HCT116 (cell line): ENCODE measurements around the gene EIF4E. TPM values are rescaled to one million over a fixed set of nuclear protein-coding genes. Genes with fewer than 3 reads are reported as not detected.
A peak's percentile ranks its signal among the peaks of the same experiment; 100 is the strongest.
"Not testable (repeated sequence)": the region's sequence is repeated elsewhere in the genome, so short reads cannot be mapped to it uniquely, and the experiment has no call there.

Source experiments
- ATAC-seq: fragments of 200-7000 bp; cut with Tn5 transposase; 2 replicates; pipeline ENCODE4 v1.9.1; 2020; ENCODE audit warnings: mild to moderate bottlenecking, moderate library complexity
- BruUV-seq: library from RNA; stranded (reverse); fragments of 400-500 nt; replicated peaks from 2 replicates; lab custom pipeline; 2021; lab: Mats Ljungman, UMichigan
- CTCF ChIA-PET: fragments of 300-600 bp; sonication (Branson Sonifier 250); formaldehyde crosslinking; loops from one replicate; lab custom pipeline; 2021; ENCODE audit warnings: antibody characterized with exemption; lab: Charles Lee
- POLR2A ChIA-PET: fragments of 300-600, 350-600 bp; sonication (Branson Sonifier 250); formaldehyde crosslinking; loops from one replicate; lab custom pipeline; 2021; ENCODE audit warnings: antibody characterized with exemption; lab: Charles Lee
- RAD21 ChIA-PET, 2 experiments: fragments of 300-600 bp; sonication (Branson Sonifier 250); formaldehyde crosslinking; loops; one replicate each; lab custom pipeline; 2023; ENCODE audit warnings: low total read pairs in 2 of 2; ENCODE audit not compliant: uncharacterized antibody in 2 of 2, unreplicated experiment in 2 of 2, low non-redundant PET in 1 of 2; lab: Charles Lee
- DNase-seq: peaks from one replicate; pipeline ENCODE4 v3.0.0-alpha.2; 2010; ENCODE audit warnings: low read depth, low spot score
- H2AFZ ChIP-seq: fragments of 200-600 bp; shearing (Covaris generic), sonication (generic); 2 replicates; pipeline ENCODE4 v1.6.1; 2017; ENCODE audit warnings: low read depth, mixed run types, mixed read lengths, antibody characterized with exemption, low read length; ENCODE audit not compliant: poor library complexity, severe bottlenecking
- H3K27ac ChIP-seq: 2 replicates; pipeline ENCODE4 v1.5.1; 2012; ENCODE audit warnings: low read depth, low read length
- H3K27me3 ChIP-seq: fragments of 200-600 bp; sonication (generic); 2 replicates; pipeline ENCODE4 v1.6.1; 2016; ENCODE audit warnings: mixed run types, low read length, mixed read lengths; ENCODE audit not compliant: insufficient read depth
- H3K36me3 ChIP-seq, 2 experiments: fragments of 200-500 bp in 1 of 2; fragments of 200-600 bp in 1 of 2; sonication (Bioruptor generic) in 1 of 2; sonication (generic) in 1 of 2; 2 replicates each; pipeline versions ENCODE4 v1.5.1 to v1.6.1; 2014 to 2016; ENCODE audit warnings: low read length in 2 of 2, inconsistent platforms in 1 of 2, mixed read lengths in 1 of 2, mixed run types in 1 of 2; ENCODE audit not compliant: insufficient read depth in 2 of 2, control insufficient read depth in 1 of 2
- H3K4me1 ChIP-seq, 2 experiments: fragments of 200-600 bp in 1 of 2; sonication (generic) in 1 of 2; 2 replicates each; pipeline versions ENCODE4 v1.5.1 to v1.6.1; 2012 to 2017; ENCODE audit warnings: low read length in 2 of 2, inconsistent platforms in 1 of 2, mild to moderate bottlenecking in 1 of 2, mixed read lengths in 1 of 2, mixed run types in 1 of 2, moderate library complexity in 1 of 2; ENCODE audit not compliant: insufficient read depth in 2 of 2, control insufficient read depth in 1 of 2
- H3K4me2 ChIP-seq: fragments of 200-600 bp; sonication (generic); 2 replicates; pipeline ENCODE4 v1.6.1; 2017; ENCODE audit warnings: mixed run types, low read length, mixed read lengths
- H3K4me3 ChIP-seq, 2 experiments: fragments of 200-600 bp in 1 of 2; sonication (generic) in 1 of 2; replicated peaks in 1 of 2; 2 replicates each; pipeline ENCODE4 v1.5.1; 2011 to 2016; ENCODE audit warnings: low read length in 2 of 2, control low read depth in 1 of 2, low read depth in 1 of 2, mild to moderate bottlenecking in 1 of 2, mixed read lengths in 1 of 2, mixed run types in 1 of 2
- H3K79me2 ChIP-seq: fragments of 200-600 bp; sonication (generic); 2 replicates; pipeline ENCODE4 v1.6.1; 2017; ENCODE audit warnings: mild to moderate bottlenecking, mixed run types, low read length, moderate library complexity, mixed read lengths; ENCODE audit not compliant: insufficient read depth
- H3K9ac ChIP-seq: fragments of 200-600 bp; sonication (generic); 2 replicates; pipeline ENCODE4 v1.6.1; 2016; ENCODE audit warnings: low read length, mixed read lengths
- H3K9me2 ChIP-seq: fragments of 200-600 bp; sonication (generic), shearing (Covaris generic); 2 replicates; pipeline ENCODE4 v1.6.1; 2017; ENCODE audit warnings: mixed run types, mild to moderate bottlenecking, moderate library complexity; ENCODE audit not compliant: insufficient read depth
- H3K9me3 ChIP-seq, 2 experiments: fragments of 200-500 bp in 1 of 2; fragments of 200-600 bp in 1 of 2; sonication (Bioruptor generic) in 1 of 2; sonication (generic) in 1 of 2; 2 replicates each; pipeline ENCODE4 v1.6.1; 2014 to 2017; ENCODE audit warnings: low read length in 2 of 2, mixed read lengths in 2 of 2, inconsistent platforms in 1 of 2, low read depth in 1 of 2, mild to moderate bottlenecking in 1 of 2, mixed run types in 1 of 2, moderate library complexity in 1 of 2; ENCODE audit not compliant: control insufficient read depth in 1 of 2, insufficient read depth in 1 of 2
- H4K20me1 ChIP-seq: fragments of 200-600 bp; sonication (generic), shearing (Covaris generic); 2 replicates; pipeline ENCODE4 v1.6.1; 2017; ENCODE audit warnings: mixed run types, mild to moderate bottlenecking, moderate library complexity; ENCODE audit not compliant: insufficient read depth
- CEBPB ChIP-seq: IDR thresholded peaks from 2 replicates; pipeline ENCODE4 v1.6.1; 2012; ENCODE audit warnings: low read depth
- EGR1 ChIP-seq: IDR thresholded peaks from 2 replicates; pipeline ENCODE4 v1.6.1; 2012; ENCODE audit warnings: low read depth
- ELF1 ChIP-seq: IDR thresholded peaks from 2 replicates; pipeline ENCODE4 v1.6.1; 2012; ENCODE audit warnings: low read depth, borderline replicate concordance
- EZH2phosphoT487 ChIP-seq: fragments of 200-600 bp; IDR thresholded peaks from 2 replicates; pipeline ENCODE4 v1.6.1; 2018; ENCODE audit warnings: antibody characterized with exemption, borderline replicate concordance
- FOSL1 ChIP-seq: IDR thresholded peaks from 2 replicates; pipeline ENCODE4 v1.6.1; 2012; ENCODE audit warnings: low read depth
- POLR2A ChIP-seq: IDR thresholded peaks from 2 replicates; pipeline ENCODE4 v1.7.0; 2011; ENCODE audit warnings: borderline replicate concordance; ENCODE audit not compliant: insufficient read depth, insufficient read length; ENCODE audit errors: extremely low read depth
- POLR2AphosphoS5 ChIP-seq: IDR thresholded peaks from 2 replicates; pipeline ENCODE4 v1.6.1; 2011; ENCODE audit warnings: mild to moderate bottlenecking, low read depth, low read length, moderate library complexity
- RAD21 ChIP-seq: IDR thresholded peaks from 2 replicates; pipeline ENCODE4 v1.6.1; 2012; ENCODE audit warnings: low read depth, mild to moderate bottlenecking
- SP1 ChIP-seq: IDR thresholded peaks from 2 replicates; pipeline ENCODE4 v1.6.1; 2012; ENCODE audit warnings: low read depth
- TCF7L2 ChIP-seq: IDR thresholded peaks from 2 replicates; pipeline ENCODE4 v1.7.0; 2011; ENCODE audit warnings: borderline replicate concordance, inconsistent platforms; ENCODE audit not compliant: insufficient read depth, insufficient read length; ENCODE audit errors: extremely low read depth
- ZFX ChIP-seq: fragments of 450-650 bp; IDR thresholded peaks from 2 replicates; pipeline ENCODE4 v1.6.1; 2017
- intact Hi-C: fragments of 100-400 bp; cut with micrococcal nuclease; formaldehyde crosslinking; loops from 2 replicates; pipeline ENCODE4 v1.10.0; 2022
- total RNA-seq: library from RNA; stranded (reverse); gene quantifications from one replicate; pipeline ENCODE4 v1.2.1, GENCODE V29; 2021; ENCODE audit not compliant: unreplicated experiment
- TF ChIP-seq, protein P1 (sequence below): IDR thresholded peaks from 2 replicates; pipeline ENCODE4 v1.6.1; 2011; ENCODE audit warnings: mild to moderate bottlenecking, low read length, moderate library complexity; ENCODE audit not compliant: insufficient replicate concordance; ENCODE audit errors: extremely low read depth
- TF ChIP-seq, protein P2 (sequence below): IDR thresholded peaks from 2 replicates; pipeline ENCODE4 v1.6.1; 2012; ENCODE audit warnings: low read depth
- TF ChIP-seq, protein P3 (sequence below): IDR thresholded peaks from 2 replicates; pipeline ENCODE4 v1.6.1; 2012

The EIF4E gene
- total RNA-seq, 1 experiment from 2014 or later = 148 TPM

DNA sequence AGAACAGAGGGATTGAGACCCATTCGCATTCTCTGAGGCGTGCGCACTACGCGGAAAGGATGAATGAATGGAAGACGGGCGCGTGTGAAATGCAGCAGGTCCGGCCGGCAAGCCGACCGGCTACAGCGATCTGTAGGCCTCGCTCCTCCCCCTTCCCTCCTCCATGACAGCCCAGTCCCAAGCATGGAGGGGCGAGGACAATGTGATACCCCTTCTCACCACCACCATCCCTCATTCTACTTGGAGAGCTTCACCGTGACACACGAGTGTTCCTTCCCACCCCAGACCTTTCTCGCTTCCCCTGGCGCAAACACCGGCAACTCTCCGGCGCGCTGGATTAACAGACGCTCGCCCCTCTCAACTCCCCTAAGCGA, 815 bp downstream of the EIF4E start (continued):
- peak; percentile 41; the same call in 1 of the 2 replicates for TF ChIP-seq POLR2AphosphoS5
- peak; percentile 59; the same call in 1 of the 2 replicates for TF ChIP-seq ZFX

DNA sequence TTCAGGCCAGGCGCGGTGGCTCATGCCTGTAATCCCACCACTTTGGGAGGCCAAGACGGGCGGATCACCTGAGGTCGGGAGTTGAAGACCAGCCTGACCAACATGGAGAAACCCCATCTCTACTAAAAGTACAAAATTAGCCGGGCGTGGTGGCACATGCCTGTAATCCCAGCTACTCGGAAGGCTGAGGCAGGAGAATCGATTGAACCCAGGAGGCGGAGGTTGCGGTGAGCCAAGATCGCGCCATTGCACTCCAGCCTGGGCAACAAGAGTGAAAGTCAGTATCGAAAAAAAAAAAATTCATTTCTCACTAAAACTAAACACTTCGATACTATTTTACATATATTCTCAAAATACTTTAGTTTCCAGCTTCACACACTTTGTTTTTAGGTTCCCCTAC, 2.7 kb downstream of the EIF4E start:
- POLR2A ChIA-PET, ATAC-seq, CTCF ChIA-PET, H3K27me3 ChIP-seq, H3K9me2 ChIP-seq, BruUV-seq, H3K9ac ChIP-seq, H3K4me3 ChIP-seq, RAD21 ChIA-PET, DNase-seq, H3K9me3 ChIP-seq, H3K27ac ChIP-seq, H2AFZ ChIP-seq: not testable (repeated sequence)
- Histone ChIP-seq H3K4me1 (peaks cover 14 to 25% of the 10 kb centered on the region in 2 experiments), H4K20me1 (peaks cover 25% of the 10 kb centered on the region; the same call in 1 of the 2 replicates), H3K79me2 (peaks cover 76% of the 10 kb centered on the region), H3K4me2 (peak overlapping the region; percentile 97; the same call in 1 of the 2 replicates), H3K36me3 (peaks cover 14 to 17% of the 10 kb centered on the region in 2 experiments)
- intact Hi-C loops = loop anchor here (5.0 to 10.0 kb wide), 2 partner anchors 269 to 461 kb away; partner anchors contain the start of gene TSPAN5

DNA sequence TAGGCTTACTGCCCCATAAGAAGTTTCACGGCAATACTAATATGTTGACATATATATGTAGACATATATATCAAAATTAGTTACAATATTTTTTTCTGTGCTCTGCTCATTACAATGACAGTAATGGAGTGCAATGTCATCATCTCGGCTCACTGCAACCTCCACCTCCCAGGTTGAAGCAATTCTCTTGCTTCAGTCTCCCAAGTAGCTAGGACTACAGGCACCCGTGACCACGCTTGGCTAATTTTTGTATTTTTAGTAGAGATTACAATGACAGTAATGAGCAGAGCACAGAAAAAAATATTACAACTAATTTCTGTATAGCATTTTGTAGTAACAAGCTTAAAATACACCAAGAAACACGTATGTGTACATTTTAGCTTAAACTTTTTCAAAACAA, 7.6 kb downstream of the EIF4E start:
- Histone ChIP-seq H3K27me3 (no peaks in the 10 kb centered on the region), H3K79me2 (peaks cover 100% of the 10 kb centered on the region), H3K36me3 (peaks cover 16 to 26% of the 10 kb centered on the region in 2 experiments), H3K9me2 (no peaks in the 10 kb centered on the region), H3K4me2 (no peak overlapping the region), H3K9ac (no peak overlapping the region), H2AFZ (no peak overlapping the region), H3K27ac (no peak overlapping the region)
- ATAC-seq = no peak
- intact Hi-C loops = loop anchor here (10.0 kb wide), 1 partner anchor 456 kb away; no protein-coding TSS in a partner anchor
- BruUV-seq = no TSS peak
- CTCF ChIA-PET = no interaction called here
- TF ChIP-seq RAD21 (no peak), EGR1 (no peak), ELF1 (no peak), EZH2phosphoT487 (no peak), POLR2AphosphoS5 (no peak), FOSL1 (no peak), CEBPB (no peak), TCF7L2 (no peak), SP1 (no peak), POLR2A (no peak)
- TF ChIP-seq, protein P1, sequence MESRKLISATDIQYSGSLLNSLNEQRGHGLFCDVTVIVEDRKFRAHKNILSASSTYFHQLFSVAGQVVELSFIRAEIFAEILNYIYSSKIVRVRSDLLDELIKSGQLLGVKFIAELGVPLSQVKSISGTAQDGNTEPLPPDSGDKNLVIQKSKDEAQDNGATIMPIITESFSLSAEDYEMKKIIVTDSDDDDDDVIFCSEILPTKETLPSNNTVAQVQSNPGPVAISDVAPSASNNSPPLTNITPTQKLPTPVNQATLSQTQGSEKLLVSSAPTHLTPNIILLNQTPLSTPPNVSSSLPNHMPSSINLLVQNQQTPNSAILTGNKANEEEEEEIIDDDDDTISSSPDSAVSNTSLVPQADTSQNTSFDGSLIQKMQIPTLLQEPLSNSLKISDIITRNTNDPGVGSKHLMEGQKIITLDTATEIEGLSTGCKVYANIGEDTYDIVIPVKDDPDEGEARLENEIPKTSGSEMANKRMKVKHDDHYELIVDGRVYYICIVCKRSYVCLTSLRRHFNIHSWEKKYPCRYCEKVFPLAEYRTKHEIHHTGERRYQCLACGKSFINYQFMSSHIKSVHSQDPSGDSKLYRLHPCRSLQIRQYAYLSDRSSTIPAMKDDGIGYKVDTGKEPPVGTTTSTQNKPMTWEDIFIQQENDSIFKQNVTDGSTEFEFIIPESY = no peak
- TF ChIP-seq, protein P2, sequence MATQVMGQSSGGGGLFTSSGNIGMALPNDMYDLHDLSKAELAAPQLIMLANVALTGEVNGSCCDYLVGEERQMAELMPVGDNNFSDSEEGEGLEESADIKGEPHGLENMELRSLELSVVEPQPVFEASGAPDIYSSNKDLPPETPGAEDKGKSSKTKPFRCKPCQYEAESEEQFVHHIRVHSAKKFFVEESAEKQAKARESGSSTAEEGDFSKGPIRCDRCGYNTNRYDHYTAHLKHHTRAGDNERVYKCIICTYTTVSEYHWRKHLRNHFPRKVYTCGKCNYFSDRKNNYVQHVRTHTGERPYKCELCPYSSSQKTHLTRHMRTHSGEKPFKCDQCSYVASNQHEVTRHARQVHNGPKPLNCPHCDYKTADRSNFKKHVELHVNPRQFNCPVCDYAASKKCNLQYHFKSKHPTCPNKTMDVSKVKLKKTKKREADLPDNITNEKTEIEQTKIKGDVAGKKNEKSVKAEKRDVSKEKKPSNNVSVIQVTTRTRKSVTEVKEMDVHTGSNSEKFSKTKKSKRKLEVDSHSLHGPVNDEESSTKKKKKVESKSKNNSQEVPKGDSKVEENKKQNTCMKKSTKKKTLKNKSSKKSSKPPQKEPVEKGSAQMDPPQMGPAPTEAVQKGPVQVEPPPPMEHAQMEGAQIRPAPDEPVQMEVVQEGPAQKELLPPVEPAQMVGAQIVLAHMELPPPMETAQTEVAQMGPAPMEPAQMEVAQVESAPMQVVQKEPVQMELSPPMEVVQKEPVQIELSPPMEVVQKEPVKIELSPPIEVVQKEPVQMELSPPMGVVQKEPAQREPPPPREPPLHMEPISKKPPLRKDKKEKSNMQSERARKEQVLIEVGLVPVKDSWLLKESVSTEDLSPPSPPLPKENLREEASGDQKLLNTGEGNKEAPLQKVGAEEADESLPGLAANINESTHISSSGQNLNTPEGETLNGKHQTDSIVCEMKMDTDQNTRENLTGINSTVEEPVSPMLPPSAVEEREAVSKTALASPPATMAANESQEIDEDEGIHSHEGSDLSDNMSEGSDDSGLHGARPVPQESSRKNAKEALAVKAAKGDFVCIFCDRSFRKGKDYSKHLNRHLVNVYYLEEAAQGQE = no peak
- TF ChIP-seq, protein P3, sequence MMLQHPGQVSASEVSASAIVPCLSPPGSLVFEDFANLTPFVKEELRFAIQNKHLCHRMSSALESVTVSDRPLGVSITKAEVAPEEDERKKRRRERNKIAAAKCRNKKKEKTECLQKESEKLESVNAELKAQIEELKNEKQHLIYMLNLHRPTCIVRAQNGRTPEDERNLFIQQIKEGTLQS = no peak
- TF ChIP-seq, all 23 proteins: peak for 0
- Histone ChIP-seq H4K20me1 (peaks cover 48% of the 10 kb centered on the region), H3K9me3 (no peaks in the 10 kb centered on the region), H3K4me3 (no peak overlapping the region), H3K4me1 (no peaks in the 10 kb centered on the region)
- ChIA-PET POLR2A (no interaction called here), RAD21 (no interaction called here)
- DNase-seq = no peak
